ENCODE results near the gene PRSS16.

PRSS16 gene, protein sequence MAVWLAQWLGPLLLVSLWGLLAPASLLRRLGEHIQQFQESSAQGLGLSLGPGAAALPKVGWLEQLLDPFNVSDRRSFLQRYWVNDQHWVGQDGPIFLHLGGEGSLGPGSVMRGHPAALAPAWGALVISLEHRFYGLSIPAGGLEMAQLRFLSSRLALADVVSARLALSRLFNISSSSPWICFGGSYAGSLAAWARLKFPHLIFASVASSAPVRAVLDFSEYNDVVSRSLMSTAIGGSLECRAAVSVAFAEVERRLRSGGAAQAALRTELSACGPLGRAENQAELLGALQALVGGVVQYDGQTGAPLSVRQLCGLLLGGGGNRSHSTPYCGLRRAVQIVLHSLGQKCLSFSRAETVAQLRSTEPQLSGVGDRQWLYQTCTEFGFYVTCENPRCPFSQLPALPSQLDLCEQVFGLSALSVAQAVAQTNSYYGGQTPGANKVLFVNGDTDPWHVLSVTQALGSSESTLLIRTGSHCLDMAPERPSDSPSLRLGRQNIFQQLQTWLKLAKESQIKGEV

DNA sequence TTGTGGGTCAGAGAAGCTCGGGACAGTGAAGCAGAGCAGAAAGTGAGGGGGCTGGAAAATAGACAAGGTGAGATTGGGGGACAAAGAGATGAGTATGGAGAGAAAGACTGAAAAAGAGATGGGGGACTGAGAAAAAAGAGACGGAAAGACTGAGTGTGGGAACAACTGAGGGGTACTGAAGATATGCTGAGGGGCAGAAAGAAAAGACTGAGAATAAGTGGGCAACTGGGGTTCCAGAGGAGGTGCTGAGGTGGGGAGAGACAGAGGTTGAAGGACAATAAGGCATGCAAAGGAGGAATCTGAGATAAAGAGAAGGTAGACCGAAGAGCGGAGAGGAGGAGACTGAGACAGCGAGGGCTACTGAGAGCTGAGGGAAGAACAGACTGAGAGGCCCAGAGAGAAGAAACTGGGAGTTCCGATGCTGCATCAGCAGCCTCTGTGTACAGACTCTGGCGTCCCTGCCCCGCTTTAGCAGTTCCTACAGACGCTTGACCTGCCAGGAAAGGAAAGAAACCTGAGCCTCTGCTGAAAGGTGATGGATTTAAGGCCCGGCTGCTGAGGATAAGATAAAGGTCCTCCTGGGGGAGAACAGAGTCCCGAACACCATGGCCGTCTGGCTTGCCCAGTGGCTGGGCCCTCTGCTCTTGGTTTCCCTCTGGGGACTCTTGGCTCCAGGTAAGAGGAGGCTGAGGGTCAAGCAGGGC, at the start of gene PRSS16:
Gene PRSS16, plus strand, starts transcription at position 569 of the 704 bp plus-strand sequence. Its CDS starts 37 bp downstream, at position 606.
- no peak for TF ChIP-seq ZFX (IDR thresholded peaks at IDR 0.05; ENCODE audit: borderline replicate concordance)
- TF ChIP-seq, protein P1, sequence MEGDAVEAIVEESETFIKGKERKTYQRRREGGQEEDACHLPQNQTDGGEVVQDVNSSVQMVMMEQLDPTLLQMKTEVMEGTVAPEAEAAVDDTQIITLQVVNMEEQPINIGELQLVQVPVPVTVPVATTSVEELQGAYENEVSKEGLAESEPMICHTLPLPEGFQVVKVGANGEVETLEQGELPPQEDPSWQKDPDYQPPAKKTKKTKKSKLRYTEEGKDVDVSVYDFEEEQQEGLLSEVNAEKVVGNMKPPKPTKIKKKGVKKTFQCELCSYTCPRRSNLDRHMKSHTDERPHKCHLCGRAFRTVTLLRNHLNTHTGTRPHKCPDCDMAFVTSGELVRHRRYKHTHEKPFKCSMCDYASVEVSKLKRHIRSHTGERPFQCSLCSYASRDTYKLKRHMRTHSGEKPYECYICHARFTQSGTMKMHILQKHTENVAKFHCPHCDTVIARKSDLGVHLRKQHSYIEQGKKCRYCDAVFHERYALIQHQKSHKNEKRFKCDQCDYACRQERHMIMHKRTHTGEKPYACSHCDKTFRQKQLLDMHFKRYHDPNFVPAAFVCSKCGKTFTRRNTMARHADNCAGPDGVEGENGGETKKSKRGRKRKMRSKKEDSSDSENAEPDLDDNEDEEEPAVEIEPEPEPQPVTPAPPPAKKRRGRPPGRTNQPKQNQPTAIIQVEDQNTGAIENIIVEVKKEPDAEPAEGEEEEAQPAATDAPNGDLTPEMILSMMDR (IDR thresholded peaks at IDR 0.05): no peak
- no peak within 1 kb of the TSS for H3K27ac ChIP-seq

DNA sequence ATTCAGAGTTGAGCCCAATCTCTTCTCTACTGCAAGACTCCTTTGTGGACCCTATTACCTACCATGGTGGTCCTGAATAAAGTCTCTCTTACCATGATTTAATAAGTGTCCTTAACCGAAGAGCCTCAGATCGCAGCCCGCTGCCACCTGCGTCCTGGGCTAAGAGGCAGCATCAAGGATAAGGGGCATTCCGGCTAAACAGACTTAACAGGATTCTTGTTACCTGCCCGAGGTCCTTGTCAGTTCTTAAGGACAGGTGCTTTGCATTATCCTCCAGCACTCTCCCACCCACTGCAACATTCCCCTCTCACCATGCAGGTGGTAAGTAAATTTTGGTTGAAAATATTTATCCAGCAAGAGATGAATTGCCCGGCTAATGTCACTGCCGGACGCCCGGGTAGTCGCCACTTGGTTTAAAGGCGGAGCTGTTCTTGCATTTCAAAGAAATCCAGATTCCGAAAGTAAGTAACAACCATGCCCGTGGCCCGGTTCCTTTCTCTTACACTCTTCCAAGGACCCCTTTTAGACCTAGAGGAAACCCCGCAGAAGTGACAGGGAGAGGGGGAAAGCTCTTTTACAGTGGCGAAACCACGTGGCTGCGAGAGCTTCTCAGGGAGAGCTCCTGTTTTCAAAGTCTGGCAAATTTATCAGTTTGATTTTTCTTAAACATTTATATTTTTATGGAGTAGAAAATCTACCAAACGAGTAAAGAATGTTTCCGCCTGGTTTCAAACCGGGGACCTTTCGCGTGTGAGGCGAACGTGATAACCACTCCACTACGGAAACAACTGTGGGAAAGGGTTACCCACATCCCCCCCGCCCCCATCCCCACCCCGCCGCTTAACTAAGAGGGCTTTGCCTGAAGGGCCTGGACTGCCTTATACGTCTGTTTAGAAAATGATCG, 41.9 kb upstream of the PRSS16 start:
- TF ChIP-seq ZFX (IDR thresholded peaks at IDR 0.05; ENCODE audit: borderline replicate concordance): no peak
- TF ChIP-seq, protein P1 (IDR thresholded peaks at IDR 0.05): no peak
- no peak overlapping the region for H3K27ac ChIP-seq

DNA sequence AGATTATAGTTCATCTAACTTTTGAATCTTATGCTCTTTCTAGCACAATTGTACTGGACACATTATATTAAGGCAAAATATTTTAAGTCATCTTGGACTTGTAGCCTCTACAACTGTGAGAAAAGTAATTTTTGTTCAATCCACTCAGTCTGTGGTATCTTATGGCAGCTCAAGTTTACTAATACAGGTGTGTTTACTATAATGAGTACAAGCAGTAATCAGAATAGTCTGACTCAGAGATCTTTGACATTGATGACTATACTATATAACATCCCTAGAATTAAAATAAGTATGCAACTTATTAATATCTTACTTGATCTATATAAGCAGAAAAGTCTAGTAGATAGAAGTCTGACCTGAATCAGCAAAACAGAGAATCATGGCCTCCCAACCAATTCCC, 40.7 kb upstream of the PRSS16 start:
- TF ChIP-seq ZFX (IDR thresholded peaks at IDR 0.05; ENCODE audit: borderline replicate concordance): no peak
- TF ChIP-seq, protein P1 (IDR thresholded peaks at IDR 0.05): no peak
- no peak overlapping the region for H3K27ac ChIP-seq

DNA sequence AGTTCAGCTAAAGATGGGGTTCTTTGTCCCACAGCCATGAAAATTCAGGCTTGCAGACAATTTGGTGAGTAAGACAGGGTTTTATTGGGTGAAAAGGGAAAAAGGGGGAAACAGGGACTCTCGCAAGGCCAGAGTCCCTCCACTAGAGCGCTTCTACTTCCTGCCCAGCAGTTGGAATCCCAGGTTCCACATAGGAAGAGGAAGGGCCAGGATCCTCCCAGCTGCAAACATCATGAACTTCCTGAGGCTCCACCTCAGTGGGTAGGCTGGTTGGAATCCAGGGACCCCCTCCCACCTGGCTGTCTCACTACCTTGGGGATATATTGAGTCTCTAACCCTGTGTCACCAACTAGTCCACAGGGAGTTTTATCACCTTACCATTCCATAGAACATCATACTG, 39.5 kb upstream of the PRSS16 start:
- H3K27ac ChIP-seq: no peak overlapping the region
- TF ChIP-seq, protein P1 (IDR thresholded peaks at IDR 0.05): no peak
- TF ChIP-seq ZFX (IDR thresholded peaks at IDR 0.05; ENCODE audit: borderline replicate concordance): no peak

DNA sequence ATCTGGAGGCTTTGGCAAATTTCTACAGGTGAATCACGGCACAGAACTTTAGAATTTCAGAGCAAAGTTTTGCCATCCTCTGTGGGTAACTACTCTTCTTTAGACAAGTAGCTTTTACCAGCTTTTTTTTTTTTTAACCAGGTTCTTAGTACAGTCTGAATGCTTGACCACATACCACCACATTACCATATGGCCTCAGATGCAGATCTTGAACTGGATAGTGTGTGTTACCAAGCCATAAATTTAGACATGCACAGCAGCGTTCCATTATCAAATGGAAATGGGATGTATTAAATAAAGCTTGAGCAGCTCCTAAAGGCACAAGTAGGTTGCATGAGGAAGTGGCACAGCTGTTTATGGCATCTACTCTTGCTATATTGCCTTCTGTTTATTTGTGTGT, 38.3 kb upstream of the PRSS16 start:
- TF ChIP-seq, protein P1 (IDR thresholded peaks at IDR 0.05): no peak
- TF ChIP-seq ZFX (IDR thresholded peaks at IDR 0.05; ENCODE audit: borderline replicate concordance): no peak
- H3K27ac ChIP-seq: no peak overlapping the region

DNA sequence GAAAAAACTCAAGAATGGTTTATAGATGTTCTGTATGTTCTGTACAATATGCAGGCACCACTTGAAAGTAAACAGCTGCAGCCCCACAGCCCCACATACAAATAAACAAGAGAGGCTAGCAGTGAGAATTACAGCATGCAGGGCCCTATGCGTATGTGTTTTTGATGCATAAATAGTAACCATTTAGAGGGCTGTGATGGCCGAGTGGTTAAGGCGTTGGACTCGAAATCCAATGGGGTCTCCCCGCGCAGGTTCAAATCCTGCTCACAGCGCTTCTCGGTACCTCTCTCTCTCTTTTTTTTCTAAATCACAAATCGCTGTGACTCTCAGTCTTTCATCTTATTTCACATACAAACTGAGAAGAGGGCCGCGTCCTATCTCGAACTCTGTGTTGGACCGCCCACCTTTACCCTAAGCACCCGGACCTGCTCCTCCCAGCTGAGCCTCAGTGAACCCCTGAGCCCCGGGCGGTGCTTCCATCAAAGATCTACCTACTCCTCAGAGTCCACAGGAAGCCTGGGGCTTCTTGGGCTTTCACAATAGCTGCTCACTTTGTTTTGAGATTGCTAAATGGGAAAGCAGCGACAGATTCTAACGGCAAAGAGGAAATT, 37.7 kb upstream of the PRSS16 start:
- TF ChIP-seq, protein P1 (IDR thresholded peaks at IDR 0.05): no peak
- TF ChIP-seq ZFX (IDR thresholded peaks at IDR 0.05; ENCODE audit: borderline replicate concordance): no peak
- no peak overlapping the region for H3K27ac ChIP-seq
